A549 (cell line): ENCODE measurements around the gene KRTAP10-8.

Experiments
- CBX2 ChIP-seq: fragments of 200-600 bp; sonication (generic); IDR thresholded peaks from 2 replicates; pipeline ENCODE4 v1.6.1; 2016; ENCODE audit warnings: low read depth, mild to moderate bottlenecking, borderline replicate concordance
- CHD4 ChIP-seq: fragments of 200-600 bp; sonication (generic); IDR thresholded peaks from 2 replicates; pipeline ENCODE4 v1.6.1; 2016; ENCODE audit warnings: antibody characterized with exemption, mild to moderate bottlenecking, borderline replicate concordance
- FOSB ChIP-seq: fragments of 250-450 bp; sonication (Bioruptor Pico); IDR thresholded peaks from 2 replicates; pipeline ENCODE4 v1.5.0; 2020; ENCODE audit warnings: mild to moderate bottlenecking, moderate library complexity
- HDAC2 ChIP-seq: fragments of 200-600 bp; sonication (generic); IDR thresholded peaks from 2 replicates; pipeline ENCODE4 v1.6.1; 2016
- HOXB13 ChIP-seq: fragments of 250-450 bp; sonication (Bioruptor Pico); IDR thresholded peaks from 2 replicates; pipeline ENCODE4 v1.5.0; 2020; ENCODE audit warnings: low read depth, mild to moderate bottlenecking, moderate library complexity
- KDM1A ChIP-seq: fragments of 200-600 bp; sonication (generic); IDR thresholded peaks from 2 replicates; pipeline ENCODE4 v1.6.1; 2016; ENCODE audit warnings: low read depth, mild to moderate bottlenecking
- POLR2A ChIP-seq: IDR thresholded peaks from 2 replicates; pipeline ENCODE4 v1.6.1; 2012; ENCODE audit warnings: mild to moderate bottlenecking, low read length
- RFX5 ChIP-seq: fragments of 450-650 bp; IDR thresholded peaks from 2 replicates; pipeline ENCODE4 v1.7.1; 2014; ENCODE audit warnings: antibody characterized with exemption, mild to moderate bottlenecking, moderate library complexity
- SREBF2 ChIP-seq: fragments of 450-650 bp; IDR thresholded peaks from 2 replicates; pipeline ENCODE4 v1.6.1; 2014; ENCODE audit warnings: mild to moderate bottlenecking, moderate library complexity
- TF ChIP-seq, protein P1 (sequence below): fragments of >200 bp; sonication (Bioruptor Twin); formaldehyde crosslinking; IDR thresholded peaks from 3 replicates; pipeline ENCODE4 v1.5.1; 2016
- TF ChIP-seq, protein P2 (sequence below): fragments of 450-650 bp; IDR thresholded peaks from 2 replicates; pipeline ENCODE4 v1.6.1; 2014; ENCODE audit warnings: antibody characterized with exemption
- TF ChIP-seq, protein P3 (sequence below): fragments of 200-600 bp; sonication (generic); IDR thresholded peaks from 2 replicates; pipeline ENCODE4 v1.6.1; 2016; ENCODE audit warnings: antibody characterized with exemption, mild to moderate bottlenecking, moderate library complexity

DNA sequence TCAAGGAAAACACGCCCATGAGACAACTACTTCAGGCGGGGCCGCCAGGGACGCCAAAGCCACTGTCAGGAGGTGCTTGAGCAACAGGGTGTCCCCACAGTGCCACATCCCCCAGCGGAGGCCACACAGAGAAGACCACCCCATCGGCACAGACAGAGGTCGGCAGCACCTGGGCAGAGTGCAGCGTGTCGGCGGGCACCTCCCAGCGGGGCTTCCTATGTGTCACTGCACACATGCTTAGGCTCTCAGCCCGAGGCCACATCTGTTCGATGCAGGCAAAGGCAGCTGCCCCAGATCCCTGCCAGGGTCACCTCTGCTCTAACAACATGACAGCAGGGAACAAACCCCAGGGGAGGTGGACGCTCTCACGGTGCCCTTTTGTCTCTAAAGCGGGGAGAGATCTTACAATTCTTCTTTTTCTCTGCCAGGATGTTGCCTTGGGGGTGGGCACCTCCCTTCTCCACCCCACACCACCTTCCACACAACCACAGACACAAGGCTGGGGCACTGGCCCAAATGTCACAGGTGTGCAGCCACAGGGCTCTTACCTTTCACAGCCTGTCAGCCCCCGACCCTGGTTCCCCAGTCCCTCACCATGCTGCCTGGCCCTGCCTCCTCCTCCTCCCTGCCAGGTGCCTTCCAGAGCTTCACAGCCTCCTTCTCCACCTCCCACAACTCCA, 4.2 kb downstream of the KRTAP10-8 start:
- TF ChIP-seq SREBF2 (no peak), CHD4 (no peak), POLR2A (no peak), RFX5 (no peak), HOXB13 (CRISPR knock-in tag) (no peak), CBX2 (no peak), FOSB (CRISPR knock-in tag) (no peak), HDAC2 (no peak), KDM1A (no peak)
- TF ChIP-seq, protein P1, sequence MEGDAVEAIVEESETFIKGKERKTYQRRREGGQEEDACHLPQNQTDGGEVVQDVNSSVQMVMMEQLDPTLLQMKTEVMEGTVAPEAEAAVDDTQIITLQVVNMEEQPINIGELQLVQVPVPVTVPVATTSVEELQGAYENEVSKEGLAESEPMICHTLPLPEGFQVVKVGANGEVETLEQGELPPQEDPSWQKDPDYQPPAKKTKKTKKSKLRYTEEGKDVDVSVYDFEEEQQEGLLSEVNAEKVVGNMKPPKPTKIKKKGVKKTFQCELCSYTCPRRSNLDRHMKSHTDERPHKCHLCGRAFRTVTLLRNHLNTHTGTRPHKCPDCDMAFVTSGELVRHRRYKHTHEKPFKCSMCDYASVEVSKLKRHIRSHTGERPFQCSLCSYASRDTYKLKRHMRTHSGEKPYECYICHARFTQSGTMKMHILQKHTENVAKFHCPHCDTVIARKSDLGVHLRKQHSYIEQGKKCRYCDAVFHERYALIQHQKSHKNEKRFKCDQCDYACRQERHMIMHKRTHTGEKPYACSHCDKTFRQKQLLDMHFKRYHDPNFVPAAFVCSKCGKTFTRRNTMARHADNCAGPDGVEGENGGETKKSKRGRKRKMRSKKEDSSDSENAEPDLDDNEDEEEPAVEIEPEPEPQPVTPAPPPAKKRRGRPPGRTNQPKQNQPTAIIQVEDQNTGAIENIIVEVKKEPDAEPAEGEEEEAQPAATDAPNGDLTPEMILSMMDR, result no peak
- TF ChIP-seq, protein P2, sequence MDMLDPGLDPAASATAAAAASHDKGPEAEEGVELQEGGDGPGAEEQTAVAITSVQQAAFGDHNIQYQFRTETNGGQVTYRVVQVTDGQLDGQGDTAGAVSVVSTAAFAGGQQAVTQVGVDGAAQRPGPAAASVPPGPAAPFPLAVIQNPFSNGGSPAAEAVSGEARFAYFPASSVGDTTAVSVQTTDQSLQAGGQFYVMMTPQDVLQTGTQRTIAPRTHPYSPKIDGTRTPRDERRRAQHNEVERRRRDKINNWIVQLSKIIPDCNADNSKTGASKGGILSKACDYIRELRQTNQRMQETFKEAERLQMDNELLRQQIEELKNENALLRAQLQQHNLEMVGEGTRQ, result no peak
- TF ChIP-seq, protein P3, sequence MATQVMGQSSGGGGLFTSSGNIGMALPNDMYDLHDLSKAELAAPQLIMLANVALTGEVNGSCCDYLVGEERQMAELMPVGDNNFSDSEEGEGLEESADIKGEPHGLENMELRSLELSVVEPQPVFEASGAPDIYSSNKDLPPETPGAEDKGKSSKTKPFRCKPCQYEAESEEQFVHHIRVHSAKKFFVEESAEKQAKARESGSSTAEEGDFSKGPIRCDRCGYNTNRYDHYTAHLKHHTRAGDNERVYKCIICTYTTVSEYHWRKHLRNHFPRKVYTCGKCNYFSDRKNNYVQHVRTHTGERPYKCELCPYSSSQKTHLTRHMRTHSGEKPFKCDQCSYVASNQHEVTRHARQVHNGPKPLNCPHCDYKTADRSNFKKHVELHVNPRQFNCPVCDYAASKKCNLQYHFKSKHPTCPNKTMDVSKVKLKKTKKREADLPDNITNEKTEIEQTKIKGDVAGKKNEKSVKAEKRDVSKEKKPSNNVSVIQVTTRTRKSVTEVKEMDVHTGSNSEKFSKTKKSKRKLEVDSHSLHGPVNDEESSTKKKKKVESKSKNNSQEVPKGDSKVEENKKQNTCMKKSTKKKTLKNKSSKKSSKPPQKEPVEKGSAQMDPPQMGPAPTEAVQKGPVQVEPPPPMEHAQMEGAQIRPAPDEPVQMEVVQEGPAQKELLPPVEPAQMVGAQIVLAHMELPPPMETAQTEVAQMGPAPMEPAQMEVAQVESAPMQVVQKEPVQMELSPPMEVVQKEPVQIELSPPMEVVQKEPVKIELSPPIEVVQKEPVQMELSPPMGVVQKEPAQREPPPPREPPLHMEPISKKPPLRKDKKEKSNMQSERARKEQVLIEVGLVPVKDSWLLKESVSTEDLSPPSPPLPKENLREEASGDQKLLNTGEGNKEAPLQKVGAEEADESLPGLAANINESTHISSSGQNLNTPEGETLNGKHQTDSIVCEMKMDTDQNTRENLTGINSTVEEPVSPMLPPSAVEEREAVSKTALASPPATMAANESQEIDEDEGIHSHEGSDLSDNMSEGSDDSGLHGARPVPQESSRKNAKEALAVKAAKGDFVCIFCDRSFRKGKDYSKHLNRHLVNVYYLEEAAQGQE, result no peak
